HepG2 (cell line): Measurements from ENCODE around the gene AKAP9. TPM values are rescaled to one million over a fixed set of nuclear protein-coding genes. Genes with fewer than 3 reads are reported as not detected.

Experiments
- ATAC-seq: fragments of 200-7000 bp; cut with Tn5 transposase; 3 replicates; pipeline ENCODE4 v1.9.1; 2020; ENCODE audit warnings: mild to moderate bottlenecking, moderate library complexity
- BruUV-seq: library from RNA; stranded (reverse); fragments of 400-500 nt; replicated peaks from 2 replicates; lab custom pipeline; 2021; lab: Mats Ljungman, UMichigan
- CTCF ChIA-PET: fragments of 300-600 bp; formaldehyde crosslinking; extraction: SDS; loops from one replicate; lab custom pipeline; 2021; ENCODE audit warnings: low total read pairs, inconsistent platforms, low intra/inter-chr PET ratio; lab: Yijun Ruan, JAX
- POLR2A ChIA-PET: fragments of 350-600 bp; sonication (Branson Sonifier 250); formaldehyde crosslinking; loops from one replicate; lab custom pipeline; 2020; ENCODE audit warnings: antibody characterized with exemption, inconsistent platforms; lab: Yijun Ruan, JAX
- DNase-seq: peaks from one replicate; pipeline ENCODE4 v3.0.0-alpha.2; 2015; ENCODE audit warnings: low spot score
- FAIRE-seq: peaks from 3 replicates; lab custom pipeline; 2011; peaks lifted over from hg19 to GRCh38; lab: Jason Lieb, UNC
- H2AFZ ChIP-seq: one replicate; pipeline ENCODE4 v1.6.1; 2011; ENCODE audit warnings: low read length, inconsistent platforms
- H3K27ac ChIP-seq: fragments of 300-600 bp; 3 replicates; pipeline ENCODE4 v1.8.0; 2011; ENCODE audit warnings: mixed run types, mild to moderate bottlenecking, mixed read lengths, low read length, inconsistent platforms; ENCODE audit not compliant: insufficient read depth; ENCODE audit errors: extremely low read length
- H3K27me3 ChIP-seq, 2 experiments: fragments of 200-600 bp in 1 of 2; 2 replicates in 1 of 2; 3 replicates in 1 of 2; pipeline versions ENCODE4 v1.6.0 to v1.8.0; 2011; ENCODE audit warnings: low read length in 2 of 2, mild to moderate bottlenecking in 2 of 2, moderate library complexity in 2 of 2, inconsistent platforms in 1 of 2; ENCODE audit not compliant: insufficient read depth in 2 of 2, control insufficient read depth in 1 of 2
- H3K36me3 ChIP-seq, 2 experiments: fragments of 200-600 bp in 1 of 2; replicated peaks in 1 of 2; 2 replicates in 1 of 2; 3 replicates in 1 of 2; pipeline versions ENCODE4 v1.5.1 to v1.8.0; 2011; ENCODE audit warnings: low read length in 2 of 2, inconsistent platforms in 1 of 2; ENCODE audit not compliant: insufficient read depth in 2 of 2, control insufficient read depth in 1 of 2
- H3K4me1 ChIP-seq: 2 replicates; pipeline ENCODE4 v1.5.1; 2012; ENCODE audit warnings: low read length, inconsistent platforms; ENCODE audit not compliant: insufficient read depth
- H3K4me2 ChIP-seq: 2 replicates; pipeline ENCODE4 v1.6.0; 2011; ENCODE audit warnings: low read depth, low read length, inconsistent platforms
- H3K4me3 ChIP-seq, 3 experiments: fragments of 200-600 bp in 1 of 3; sonication (generic), shearing (Covaris generic) in 1 of 3; replicated peaks in 1 of 3; 2 replicates each; pipeline ENCODE4 v1.5.1; 2011 to 2016; ENCODE audit warnings: low read length in 3 of 3, inconsistent platforms in 2 of 3, low read depth in 2 of 3, mild to moderate bottlenecking in 2 of 3, control low read depth in 1 of 3, mixed read lengths in 1 of 3; ENCODE audit not compliant: insufficient read depth in 1 of 3
- H3K79me2 ChIP-seq: one replicate; pipeline ENCODE4 v1.6.1; 2011; ENCODE audit warnings: low read length, inconsistent platforms; ENCODE audit not compliant: insufficient read depth
- H3K9ac ChIP-seq: 2 replicates; pipeline ENCODE4 v1.6.0; 2011; ENCODE audit warnings: mild to moderate bottlenecking, low read depth, low read length, inconsistent platforms; ENCODE audit not compliant: insufficient read depth
- H3K9me3 ChIP-seq: 2 replicates; pipeline ENCODE4 v1.5.1; 2012; ENCODE audit warnings: mild to moderate bottlenecking, low read length
- H4K20me1 ChIP-seq: 2 replicates; pipeline ENCODE4 v1.6.0; 2011; ENCODE audit warnings: inconsistent platforms, mild to moderate bottlenecking, low read length, moderate library complexity; ENCODE audit not compliant: insufficient read depth
- CEBPB ChIP-seq: IDR thresholded peaks from 2 replicates; pipeline ENCODE4 v1.6.1; 2011; ENCODE audit warnings: low read depth, low read length, improper control_type of control experiment, borderline replicate concordance
- FOSL1 ChIP-seq: sonication (generic); formaldehyde crosslinking; IDR thresholded peaks from 2 replicates; pipeline ENCODE4 v1.9.0; 2021; ENCODE audit warnings: missing genetic modification reagents, borderline replicate concordance
- GZF1 ChIP-seq: sonication (generic); formaldehyde crosslinking; IDR thresholded peaks from 2 replicates; pipeline ENCODE4 v1.5.1; 2020; ENCODE audit warnings: mild to moderate bottlenecking, missing genetic modification reagents
- HOXA3 ChIP-seq: sonication (generic); formaldehyde crosslinking; IDR thresholded peaks from 2 replicates; pipeline ENCODE4 v1.5.0; 2020; ENCODE audit warnings: missing genetic modification reagents
- KAT8 ChIP-seq: IDR thresholded peaks from 2 replicates; pipeline ENCODE4 v1.6.1; 2016; ENCODE audit warnings: missing genetic modification reagents, missing compliant biosample characterization
- KDM1A ChIP-seq: IDR thresholded peaks from 2 replicates; pipeline ENCODE4 v1.6.1; 2016; ENCODE audit warnings: missing compliant biosample characterization
- NFE2L1 ChIP-seq: sonication (generic); formaldehyde crosslinking; IDR thresholded peaks from 2 replicates; pipeline ENCODE4 v1.4.0; 2020; ENCODE audit warnings: missing genetic modification reagents, mild to moderate bottlenecking, borderline replicate concordance
- SMARCE1 ChIP-seq: fragments of 450-650 bp; IDR thresholded peaks from 2 replicates; pipeline ENCODE4 v1.6.1; 2017; ENCODE audit warnings: borderline replicate concordance
- SNAPC4 ChIP-seq: sonication (generic); formaldehyde crosslinking; IDR thresholded peaks from 2 replicates; pipeline ENCODE4 v1.4.0; 2020; ENCODE audit warnings: mild to moderate bottlenecking, missing genetic modification reagents
- ZFY ChIP-seq: sonication (generic); formaldehyde crosslinking; IDR thresholded peaks from 2 replicates; pipeline ENCODE4 v1.4.0; 2020; ENCODE audit warnings: missing genetic modification reagents
- ZNF12 ChIP-seq: sonication (generic); formaldehyde crosslinking; IDR thresholded peaks from 2 replicates; pipeline ENCODE4 v1.5.0; 2020; ENCODE audit warnings: missing genetic modification reagents
- ZNF503 ChIP-seq: sonication (generic); formaldehyde crosslinking; IDR thresholded peaks from 2 replicates; pipeline ENCODE4 v1.4.0; 2020; ENCODE audit warnings: missing genetic modification reagents
- ZNF619 ChIP-seq: sonication (generic); formaldehyde crosslinking; IDR thresholded peaks from 2 replicates; pipeline ENCODE4 v1.4.0; 2020; ENCODE audit warnings: mild to moderate bottlenecking, missing genetic modification reagents
- ZNF713 ChIP-seq: sonication (generic); formaldehyde crosslinking; IDR thresholded peaks from 2 replicates; pipeline ENCODE4 v1.4.0; 2020; ENCODE audit warnings: mild to moderate bottlenecking, missing genetic modification reagents
- WGBS: methylation state at CpG from one replicate; pipeline ENCODE4 v1.1.6; 2017; ENCODE audit warnings: low lambda C conversion rate; 5-methylcytosine and 5-hydroxymethylcytosine counted together
- in situ Hi-C: cut with HindIII; loops from 2 replicates; pipeline ENCODE4 v1.10.0; 2017; ENCODE audit warnings: low pct_unique_long_range_greater_than_20kb; ENCODE audit not compliant: extremely low pct_ligation_motif_present
- intact Hi-C: fragments of 100-400 bp; cut with micrococcal nuclease; formaldehyde crosslinking; loops from one replicate; pipeline ENCODE4 v1.10.0; 2022; ENCODE audit not compliant: unreplicated experiment
- polyA plus RNA-seq, 8 experiments: library from polyadenylated mRNA; depleted of rRNA in 3 of 8; stranded (reverse) in 7 of 8; unstranded in 1 of 8; fragments of >200 nt; fragmentation: Illumina TruSeq in 4 of 8; extraction: Trizol in 4 of 8; gene quantifications; 2 replicates each; pipeline versions ENCODE4 v1.2.1 to v1.2.3, GENCODE V29; 2011 to 2016; ENCODE audit warnings: low read depth in 4 of 8, missing spikeins in 1 of 8, mixed read lengths in 1 of 8; ENCODE audit not compliant: insufficient read depth in 1 of 8
- total RNA-seq, 5 experiments: library from RNA; depleted of rRNA; stranded (reverse); fragments of >200 nt; fragmentation: Illumina TruSeq; extraction: Trizol; gene quantifications; 2 replicates each; pipeline ENCODE4 v1.2.3, GENCODE V29; 2016; ENCODE audit warnings: low read depth in 1 of 5

AKAP9 gene
- total and polyA plus RNA-seq, 2 of the 13 experiments (the other 11 are each of a cell fraction or from before 2014, with no cell fraction given) = 27.6 to 33.1 TPM

- peaks cover 51% of the 10 kb centered on the region for H3K79me2 ChIP-seq
Observed at GRCh38 chr7:91959023-91959422, 18.4 kb downstream of the AKAP9 start.

GRCh38 chr7:91961816-91962215 lies 21.2 kb downstream of the AKAP9 start:
- no peaks in the 10 kb centered on the region for H3K9me3 ChIP-seq
- no peak overlapping the region for H3K4me2 ChIP-seq
- WGBS = 100% methylated on average over 2 of the region's 2 CpGs
- no peaks in the 10 kb centered on the region for H3K4me1 ChIP-seq
- ATAC-seq (no peak), DNase-seq (no peak), FAIRE-seq (no peak)
- 0 out of 2 replicates have a peak, but pooled peaks cover 8% of the 10 kb centered on the region for H4K20me1 ChIP-seq
- POLR2A ChIA-PET = no interaction called here
- H3K27me3 ChIP-seq = no peaks in the 10 kb centered on the region
- no peak overlapping the region for H3K4me3 ChIP-seq
- no TSS peak for BruUV-seq
- intact Hi-C loops = no loop called here
- H3K27ac ChIP-seq = no peak overlapping the region
- no peak overlapping the region for H2AFZ ChIP-seq
- peaks cover 48% of the 10 kb centered on the region for H3K79me2 ChIP-seq
- CTCF ChIA-PET = no interaction called here
- H3K9ac ChIP-seq = no peak overlapping the region
- H3K36me3 ChIP-seq = no peaks in the 10 kb centered on the region
- in situ Hi-C loops = no loop called here
- TF ChIP-seq ZFY (CRISPR knock-in tag) (no peak), ZNF503 (CRISPR knock-in tag) (no peak), FOSL1 (no peak), KDM1A (CRISPR knock-in tag) (no peak), KAT8 (CRISPR knock-in tag) (no peak), SMARCE1 (no peak), ZNF713 (CRISPR knock-in tag) (no peak), NFE2L1 (no peak), SNAPC4 (CRISPR knock-in tag) (no peak), GZF1 (CRISPR knock-in tag) (no peak), ZNF619 (CRISPR knock-in tag) (no peak), ZNF12 (no peak)

More at GRCh38 chr7:91959023-91959422, 18.4 kb downstream of the AKAP9 start:
- WGBS = 87% methylated on average over 5 of the region's 5 CpGs
- no peak for DNase-seq
- no peak overlapping the region for H2AFZ ChIP-seq
- H3K9ac ChIP-seq = no peak overlapping the region
- H3K9me3 ChIP-seq = no peaks in the 10 kb centered on the region
- TF ChIP-seq CEBPB = peak; percentile 38; the same call in 1 of the 2 replicates
- no peak for TF ChIP-seq HOXA3 (CRISPR knock-in tag)
- POLR2A ChIA-PET = interaction anchor here (0.6 kb wide), 1 partner anchor 13 kb away, joined by 3 read pairs; no protein-coding TSS in a partner anchor
- 0 out of 5 replicates have a peak, but pooled peaks cover 0 to 3% of the 10 kb centered on the region in 2 experiments for H3K36me3 ChIP-seq
- CTCF ChIA-PET = interaction anchor here (0.9 kb wide), 1 partner anchor 13 kb away, joined by 3 read pairs; no protein-coding TSS in a partner anchor
- BruUV-seq = no TSS peak
- FAIRE-seq = no peak
- no peaks in the 10 kb centered on the region for H3K27me3 ChIP-seq
- ATAC-seq = no peak
- intact Hi-C loops = no loop called here
- H3K4me2 ChIP-seq = no peak overlapping the region
- in situ Hi-C loops = no loop called here
- no peaks in the 10 kb centered on the region for H3K4me1 ChIP-seq
- no peak overlapping the region for H3K27ac ChIP-seq
- H4K20me1 ChIP-seq = 0 out of 2 replicates have a peak, but pooled peaks cover 3% of the 10 kb centered on the region
- no peak overlapping the region for H3K4me3 ChIP-seq
